SK-N-SH treated with all-trans-retinoic acid at 6 μM for 48 hours (cell line): Measurements from ENCODE around the gene ERCC6L.
"Not testable (repeated sequence)": the region's sequence is repeated elsewhere in the genome, so short reads cannot be mapped to it uniquely, and the experiment has no call there.

Source experiments
- ATAC-seq: fragments of 200-7000 bp; cut with Tn5 transposase; 3 replicates; pipeline ENCODE4 v1.9.1; 2020; ENCODE audit warnings: mild to moderate bottlenecking, moderate library complexity
- ARNTL ChIP-seq: fragments of 450-650 bp; formaldehyde crosslinking; IDR thresholded peaks from 2 replicates; pipeline ENCODE4 v1.5.0; 2020; ENCODE audit warnings: low read depth, mild to moderate bottlenecking, moderate library complexity, borderline replicate concordance
- BACH2 ChIP-seq: fragments of 250-450 bp; sonication (Bioruptor Pico); IDR thresholded peaks from 2 replicates; pipeline ENCODE4 v1.9.0; 2021; ENCODE audit warnings: mild to moderate bottlenecking, borderline replicate concordance
- CSDC2 ChIP-seq: fragments of 250-450 bp; sonication (Bioruptor Pico); IDR thresholded peaks from 2 replicates; pipeline ENCODE4 v1.5.0; 2020; ENCODE audit warnings: mild to moderate bottlenecking, moderate library complexity
- ESRRG ChIP-seq: fragments of 250-450 bp; sonication (Bioruptor Pico); IDR thresholded peaks from 2 replicates; pipeline ENCODE4 v1.6.1; 2021; ENCODE audit warnings: mild to moderate bottlenecking
- GLIS3 ChIP-seq: fragments of 250-450 bp; sonication (Bioruptor Pico); IDR thresholded peaks from 2 replicates; pipeline ENCODE4 v1.5.0; 2020; ENCODE audit warnings: mild to moderate bottlenecking, moderate library complexity
- OSR1 ChIP-seq: fragments of 250-450 bp; sonication (Bioruptor Pico); IDR thresholded peaks from 2 replicates; pipeline ENCODE4 v1.8.0; 2022; ENCODE audit warnings: moderate library complexity, mild to moderate bottlenecking, inconsistent platforms
- PPARA ChIP-seq: fragments of 250-450 bp; sonication (Bioruptor Pico); IDR thresholded peaks from 2 replicates; pipeline ENCODE4 v1.5.0; 2020; ENCODE audit warnings: mild to moderate bottlenecking, borderline replicate concordance
- RARB ChIP-seq: fragments of 250-450 bp; sonication (Bioruptor Pico); IDR thresholded peaks from 2 replicates; pipeline ENCODE4 v1.8.0; 2021; ENCODE audit warnings: mild to moderate bottlenecking, moderate library complexity
- SNAI2 ChIP-seq: fragments of 250-450 bp; sonication (Bioruptor Pico); IDR thresholded peaks from 2 replicates; pipeline ENCODE4 v1.5.0; 2020; ENCODE audit warnings: mild to moderate bottlenecking, moderate library complexity
- TCF4 ChIP-seq: fragments of 250-450 bp; sonication (Bioruptor Pico); IDR thresholded peaks from 2 replicates; pipeline ENCODE4 v1.8.0; 2021; ENCODE audit warnings: mild to moderate bottlenecking, moderate library complexity, borderline replicate concordance
- TOX ChIP-seq: fragments of 250-450 bp; sonication (Bioruptor Pico); IDR thresholded peaks from 2 replicates; pipeline ENCODE4 v1.8.0; 2021; ENCODE audit warnings: mild to moderate bottlenecking, moderate library complexity, borderline replicate concordance
- ZC3H10 ChIP-seq: fragments of 250-450 bp; sonication (Bioruptor Pico); IDR thresholded peaks from 2 replicates; pipeline ENCODE4 v1.5.1; 2021; ENCODE audit warnings: mild to moderate bottlenecking, moderate library complexity
- ZFP3 ChIP-seq: fragments of 250-450 bp; sonication (Bioruptor Pico); IDR thresholded peaks from 2 replicates; pipeline ENCODE4 v1.5.0; 2020; ENCODE audit warnings: mild to moderate bottlenecking, moderate library complexity
- ZFP30 ChIP-seq: fragments of 450-650 bp; formaldehyde crosslinking; IDR thresholded peaks from 2 replicates; pipeline ENCODE4 v1.5.0; 2022; ENCODE audit warnings: mild to moderate bottlenecking, moderate library complexity
- ZNF565 ChIP-seq: fragments of 450-650 bp; formaldehyde crosslinking; conservative IDR thresholded peaks from 2 replicates; pipeline ENCODE4 v1.5.0; 2020; ENCODE audit warnings: low read depth, mild to moderate bottlenecking, moderate library complexity
- ZNF8 ChIP-seq: fragments of 450-650 bp; formaldehyde crosslinking; IDR thresholded peaks from 2 replicates; pipeline ENCODE4 v1.5.0; 2020; ENCODE audit warnings: mild to moderate bottlenecking, moderate library complexity
- TF ChIP-seq, protein P1 (sequence below): fragments of 250-450 bp; sonication (Bioruptor Pico); IDR thresholded peaks from 2 replicates; pipeline ENCODE4 v1.8.0; 2021; ENCODE audit warnings: low read depth, mild to moderate bottlenecking, moderate library complexity, borderline replicate concordance
- TF ChIP-seq, protein P2 (sequence below): fragments of 250-450 bp; sonication (Bioruptor Pico); IDR thresholded peaks from 2 replicates; pipeline ENCODE4 v1.5.0; 2020; ENCODE audit warnings: mild to moderate bottlenecking, moderate library complexity
- TF ChIP-seq, protein P3 (sequence below): fragments of 250-450 bp; sonication (Bioruptor Pico); IDR thresholded peaks from 2 replicates; pipeline ENCODE4 v1.8.0; 2020; ENCODE audit warnings: mild to moderate bottlenecking, moderate library complexity, borderline replicate concordance

Gene ERCC6L

DNA sequence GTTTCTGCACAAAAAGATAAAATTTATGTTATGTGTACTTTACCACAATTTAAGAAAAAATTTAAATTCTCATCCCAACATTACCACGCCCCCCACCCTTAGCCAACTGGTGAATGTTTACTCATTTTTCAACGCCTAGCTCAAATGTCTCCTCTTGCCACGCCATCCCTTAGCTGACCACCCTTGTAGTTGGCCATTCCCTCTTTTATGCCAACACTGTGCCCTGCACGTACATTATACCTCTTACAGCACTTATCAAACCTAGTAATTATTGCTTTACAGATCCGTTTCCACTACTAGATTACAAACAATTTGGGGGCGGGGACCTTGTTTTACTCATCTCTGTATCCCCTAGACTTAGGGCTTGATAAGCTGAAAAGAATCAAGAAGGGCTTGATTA lies 644 bp downstream of the ERCC6L start:
- no peak for TF ChIP-seq GLIS3 (CRISPR knock-in tag)
- no peak for TF ChIP-seq TOX (CRISPR knock-in tag)
- TF ChIP-seq RARB (CRISPR knock-in tag), result no peak
- TF ChIP-seq ARNTL, result no peak
- TF ChIP-seq, protein P1, sequence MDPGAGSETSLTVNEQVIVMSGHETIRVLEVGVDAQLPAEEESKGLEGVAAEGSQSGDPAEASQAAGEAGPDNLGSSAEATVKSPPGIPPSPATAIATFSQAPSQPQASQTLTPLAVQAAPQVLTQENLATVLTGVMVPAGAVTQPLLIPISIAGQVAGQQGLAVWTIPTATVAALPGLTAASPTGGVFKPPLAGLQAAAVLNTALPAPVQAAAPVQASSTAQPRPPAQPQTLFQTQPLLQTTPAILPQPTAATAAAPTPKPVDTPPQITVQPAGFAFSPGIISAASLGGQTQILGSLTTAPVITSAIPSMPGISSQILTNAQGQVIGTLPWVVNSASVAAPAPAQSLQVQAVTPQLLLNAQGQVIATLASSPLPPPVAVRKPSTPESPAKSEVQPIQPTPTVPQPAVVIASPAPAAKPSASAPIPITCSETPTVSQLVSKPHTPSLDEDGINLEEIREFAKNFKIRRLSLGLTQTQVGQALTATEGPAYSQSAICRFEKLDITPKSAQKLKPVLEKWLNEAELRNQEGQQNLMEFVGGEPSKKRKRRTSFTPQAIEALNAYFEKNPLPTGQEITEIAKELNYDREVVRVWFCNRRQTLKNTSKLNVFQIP, result no peak
- TF ChIP-seq, protein P2, sequence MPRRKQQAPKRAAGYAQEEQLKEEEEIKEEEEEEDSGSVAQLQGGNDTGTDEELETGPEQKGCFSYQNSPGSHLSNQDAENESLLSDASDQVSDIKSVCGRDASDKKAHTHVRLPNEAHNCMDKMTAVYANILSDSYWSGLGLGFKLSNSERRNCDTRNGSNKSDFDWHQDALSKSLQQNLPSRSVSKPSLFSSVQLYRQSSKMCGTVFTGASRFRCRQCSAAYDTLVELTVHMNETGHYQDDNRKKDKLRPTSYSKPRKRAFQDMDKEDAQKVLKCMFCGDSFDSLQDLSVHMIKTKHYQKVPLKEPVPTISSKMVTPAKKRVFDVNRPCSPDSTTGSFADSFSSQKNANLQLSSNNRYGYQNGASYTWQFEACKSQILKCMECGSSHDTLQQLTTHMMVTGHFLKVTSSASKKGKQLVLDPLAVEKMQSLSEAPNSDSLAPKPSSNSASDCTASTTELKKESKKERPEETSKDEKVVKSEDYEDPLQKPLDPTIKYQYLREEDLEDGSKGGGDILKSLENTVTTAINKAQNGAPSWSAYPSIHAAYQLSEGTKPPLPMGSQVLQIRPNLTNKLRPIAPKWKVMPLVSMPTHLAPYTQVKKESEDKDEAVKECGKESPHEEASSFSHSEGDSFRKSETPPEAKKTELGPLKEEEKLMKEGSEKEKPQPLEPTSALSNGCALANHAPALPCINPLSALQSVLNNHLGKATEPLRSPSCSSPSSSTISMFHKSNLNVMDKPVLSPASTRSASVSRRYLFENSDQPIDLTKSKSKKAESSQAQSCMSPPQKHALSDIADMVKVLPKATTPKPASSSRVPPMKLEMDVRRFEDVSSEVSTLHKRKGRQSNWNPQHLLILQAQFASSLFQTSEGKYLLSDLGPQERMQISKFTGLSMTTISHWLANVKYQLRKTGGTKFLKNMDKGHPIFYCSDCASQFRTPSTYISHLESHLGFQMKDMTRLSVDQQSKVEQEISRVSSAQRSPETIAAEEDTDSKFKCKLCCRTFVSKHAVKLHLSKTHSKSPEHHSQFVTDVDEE (CRISPR knock-in tag), result no peak
- no peak for TF ChIP-seq ZFP30 (CRISPR knock-in tag)
- ATAC-seq, result peak; percentile 2; the same call in 1 of the 3 replicates

DNA sequence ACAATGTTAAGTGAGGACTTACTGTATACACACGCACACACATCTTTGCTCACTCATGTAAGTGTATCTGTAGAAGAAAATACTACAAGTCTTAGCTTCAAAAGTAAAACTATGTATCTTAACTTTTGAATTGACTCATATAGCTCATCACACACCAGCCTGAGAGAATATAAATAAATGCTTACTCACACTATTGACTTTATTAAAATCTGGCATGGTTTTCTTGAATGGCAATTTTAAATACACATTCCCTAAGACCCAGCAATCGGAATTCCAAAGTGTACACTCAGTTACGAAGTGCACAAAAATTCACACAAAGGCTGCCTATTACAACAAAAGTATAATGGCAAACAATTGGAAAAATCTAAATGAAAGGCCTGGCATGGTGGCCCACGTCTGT lies 2.0 kb downstream of the ERCC6L start:
- no peak for ATAC-seq
- TF ChIP-seq ZNF8 (CRISPR knock-in tag), result no peak
- TF ChIP-seq, all 23 proteins: peak for 0

DNA sequence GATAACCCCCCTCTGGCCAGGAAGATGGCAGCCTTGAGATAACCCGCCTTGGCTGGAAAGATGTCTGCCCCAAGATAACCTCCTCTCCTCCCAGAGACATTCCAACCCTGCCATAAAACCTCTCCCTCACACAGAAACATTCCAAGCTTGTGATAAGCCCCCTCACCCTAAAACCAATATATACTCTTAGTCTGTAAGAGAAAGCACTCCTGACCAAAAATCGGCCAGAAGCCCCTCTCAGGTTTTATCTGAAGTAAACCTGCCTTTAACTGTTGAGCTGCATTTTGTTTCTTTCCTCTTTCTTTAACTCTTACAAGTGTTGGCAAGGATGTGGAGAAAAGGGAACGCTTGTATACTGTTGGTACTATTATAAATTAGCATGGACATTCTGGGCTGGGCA lies 8.5 kb downstream of the ERCC6L start:
- TF ChIP-seq OSR1 (no peak), TCF4 (CRISPR knock-in tag) (no peak), SNAI2 (no peak), ZNF8 (CRISPR knock-in tag) (no peak), ZFP30 (CRISPR knock-in tag) (no peak), RARB (CRISPR knock-in tag) (no peak), CSDC2 (no peak), ZNF565 (CRISPR knock-in tag) (no peak), ESRRG (no peak), TOX (CRISPR knock-in tag) (no peak), BACH2 (CRISPR knock-in tag) (no peak), GLIS3 (CRISPR knock-in tag) (no peak), ZFP3 (CRISPR knock-in tag) (no peak), ZC3H10 (CRISPR knock-in tag) (no peak), PPARA (no peak)
- TF ChIP-seq, protein P3, sequence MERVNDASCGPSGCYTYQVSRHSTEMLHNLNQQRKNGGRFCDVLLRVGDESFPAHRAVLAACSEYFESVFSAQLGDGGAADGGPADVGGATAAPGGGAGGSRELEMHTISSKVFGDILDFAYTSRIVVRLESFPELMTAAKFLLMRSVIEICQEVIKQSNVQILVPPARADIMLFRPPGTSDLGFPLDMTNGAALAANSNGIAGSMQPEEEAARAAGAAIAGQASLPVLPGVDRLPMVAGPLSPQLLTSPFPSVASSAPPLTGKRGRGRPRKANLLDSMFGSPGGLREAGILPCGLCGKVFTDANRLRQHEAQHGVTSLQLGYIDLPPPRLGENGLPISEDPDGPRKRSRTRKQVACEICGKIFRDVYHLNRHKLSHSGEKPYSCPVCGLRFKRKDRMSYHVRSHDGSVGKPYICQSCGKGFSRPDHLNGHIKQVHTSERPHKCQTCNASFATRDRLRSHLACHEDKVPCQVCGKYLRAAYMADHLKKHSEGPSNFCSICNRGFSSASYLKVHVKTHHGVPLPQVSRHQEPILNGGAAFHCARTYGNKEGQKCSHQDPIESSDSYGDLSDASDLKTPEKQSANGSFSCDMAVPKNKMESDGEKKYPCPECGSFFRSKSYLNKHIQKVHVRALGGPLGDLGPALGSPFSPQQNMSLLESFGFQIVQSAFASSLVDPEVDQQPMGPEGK (CRISPR knock-in tag), result no peak
- TF ChIP-seq, protein P2 (CRISPR knock-in tag), result no peak
- TF ChIP-seq, protein P1, result no peak
- no peak for ATAC-seq

DNA sequence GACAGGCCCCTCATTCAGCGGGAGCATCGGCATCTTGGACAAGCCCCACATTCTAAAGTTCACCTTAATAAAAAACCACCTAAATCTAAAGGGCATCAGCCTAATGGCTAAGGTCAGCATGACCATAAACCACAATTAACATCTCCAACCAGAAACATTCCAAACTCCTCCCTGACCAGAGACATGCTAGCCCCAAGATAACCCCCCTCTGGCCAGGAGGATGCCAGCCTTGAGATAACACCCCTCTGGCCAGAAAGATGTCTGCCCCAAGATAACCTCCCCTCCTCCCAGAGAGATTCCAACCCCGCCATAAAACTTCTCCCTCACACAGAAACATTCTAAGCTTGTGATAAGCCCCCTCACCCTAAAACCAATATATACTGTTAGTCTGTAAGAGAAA lies 18.5 kb downstream of the ERCC6L start:
- ATAC-seq, result not testable (repeated sequence)
